Breast epithelium (tissue), 4 donors: ENCODE data around the gene BRCA2. TPM values are rescaled to one million over a fixed set of nuclear protein-coding genes. Genes with fewer than 3 reads are reported as not detected.

Experiments used
- DNase-seq, 2 donors: peaks; one replicate each; pipeline ENCODE4 v3.0.0-alpha.2; 2019; ENCODE audit warnings: low spot score in 2 of 2
- H3K27ac ChIP-seq, 2 donors: fragments of 200-600 bp; sonication (generic) in 1 of 2; one replicate each; pipeline ENCODE4 v1.5.1; 2016 to 2019; ENCODE audit warnings: mild to moderate bottlenecking in 1 of 2
- H3K27me3 ChIP-seq, 2 donors: fragments of 200-600 bp; sonication (generic) in 1 of 2; one replicate each; pipeline versions ENCODE4 v1.5.1 to v1.6.0; 2017 to 2019; ENCODE audit warnings: control low read depth in 1 of 2, mild to moderate bottlenecking in 1 of 2
- H3K36me3 ChIP-seq: fragments of 200-600 bp; one replicate; pipeline ENCODE4 v1.5.1; 2019
- H3K4me1 ChIP-seq, 2 donors: fragments of 200-600 bp; sonication (generic); one replicate each; pipeline ENCODE4 v1.5.1; 2016 to 2019; ENCODE audit warnings: control low read depth in 1 of 2
- H3K4me3 ChIP-seq, 3 donors: fragments of 200-600 bp; sonication (generic); 1 replicate in 2 of 3; 2 replicates in 1 of 3; pipeline ENCODE4 v1.5.1; 2016 to 2019; ENCODE audit warnings: mild to moderate bottlenecking in 3 of 3, moderate library complexity in 2 of 3
- H3K9me3 ChIP-seq, 2 donors: fragments of 200-600 bp; sonication (generic) in 1 of 2; one replicate each; pipeline ENCODE4 v1.5.1; 2016 to 2019; ENCODE audit warnings: control low read depth in 1 of 2
- POLR2A ChIP-seq: fragments of 450-650 bp; IDR thresholded peaks from one replicate; pipeline ENCODE4 v1.6.1; 2016; ENCODE audit warnings: antibody characterized with exemption, mild to moderate bottlenecking, moderate library complexity
- POLR2AphosphoS5 ChIP-seq, 3 donors: sonication (generic); formaldehyde crosslinking; IDR thresholded peaks; one replicate each; pipeline ENCODE4 v1.6.1; 2017; ENCODE audit warnings: antibody characterized with exemption in 3 of 3
- intact Hi-C: fragments of 100-400 bp; cut with DNase I; formaldehyde crosslinking; loops from one replicate; pipeline ENCODE4 v1.15.1; 2023; ENCODE audit warnings: low total_unique reads
- total RNA-seq, 3 donors: library from RNA; depleted of rRNA; stranded (reverse); fragments of >200 nt; gene quantifications; one replicate each; pipeline ENCODE4 v1.1.0, GENCODE V29; 2016
- TF ChIP-seq, protein P1 (sequence below), 3 donors: fragments of 450-650 bp; IDR thresholded peaks; one replicate each; pipeline ENCODE4 v1.5.1; 2016 to 2017; ENCODE audit warnings: antibody characterized with exemption in 3 of 3, mild to moderate bottlenecking in 3 of 3, moderate library complexity in 3 of 3

Gene BRCA2
- total RNA-seq, 3 donors from 2014 or later: 0.98 to 3.5 (median 1.3) TPM

DNA sequence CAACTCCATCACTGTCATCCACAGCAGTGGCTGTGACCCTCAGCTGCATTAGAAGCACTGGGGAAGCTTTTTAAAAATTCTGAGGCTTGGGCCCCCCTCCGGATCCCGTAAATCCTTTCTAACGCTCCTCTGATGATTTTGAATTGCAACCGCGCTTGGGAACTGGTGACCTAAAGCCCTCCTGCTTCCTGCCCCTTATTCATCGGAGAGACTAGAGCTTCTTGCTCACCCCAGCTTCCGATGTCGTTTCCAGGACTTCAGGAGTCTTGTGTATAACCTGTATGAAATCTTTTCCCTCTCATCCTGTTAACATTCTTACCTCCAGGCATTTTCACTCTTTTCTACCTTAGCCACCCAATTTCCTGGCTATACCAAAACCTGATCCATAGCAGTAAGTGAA lies 14.9 kb upstream of the BRCA2 start:
- Histone ChIP-seq H3K36me3 (no peaks in the 10 kb centered on the region), H3K9me3 (no peaks in the 10 kb centered on the region), H3K27ac (no peak overlapping the region), H3K4me3 (no peak overlapping the region), H3K4me1 (no peaks in the 10 kb centered on the region), H3K27me3 (no peaks in the 10 kb centered on the region)
- intact Hi-C loops: no loop called here
- TF ChIP-seq POLR2AphosphoS5 (IDR thresholded peaks at IDR 0.05) (no peak), POLR2A (no peak)
- TF ChIP-seq, protein P1, sequence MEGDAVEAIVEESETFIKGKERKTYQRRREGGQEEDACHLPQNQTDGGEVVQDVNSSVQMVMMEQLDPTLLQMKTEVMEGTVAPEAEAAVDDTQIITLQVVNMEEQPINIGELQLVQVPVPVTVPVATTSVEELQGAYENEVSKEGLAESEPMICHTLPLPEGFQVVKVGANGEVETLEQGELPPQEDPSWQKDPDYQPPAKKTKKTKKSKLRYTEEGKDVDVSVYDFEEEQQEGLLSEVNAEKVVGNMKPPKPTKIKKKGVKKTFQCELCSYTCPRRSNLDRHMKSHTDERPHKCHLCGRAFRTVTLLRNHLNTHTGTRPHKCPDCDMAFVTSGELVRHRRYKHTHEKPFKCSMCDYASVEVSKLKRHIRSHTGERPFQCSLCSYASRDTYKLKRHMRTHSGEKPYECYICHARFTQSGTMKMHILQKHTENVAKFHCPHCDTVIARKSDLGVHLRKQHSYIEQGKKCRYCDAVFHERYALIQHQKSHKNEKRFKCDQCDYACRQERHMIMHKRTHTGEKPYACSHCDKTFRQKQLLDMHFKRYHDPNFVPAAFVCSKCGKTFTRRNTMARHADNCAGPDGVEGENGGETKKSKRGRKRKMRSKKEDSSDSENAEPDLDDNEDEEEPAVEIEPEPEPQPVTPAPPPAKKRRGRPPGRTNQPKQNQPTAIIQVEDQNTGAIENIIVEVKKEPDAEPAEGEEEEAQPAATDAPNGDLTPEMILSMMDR (IDR thresholded peaks at IDR 0.05): no peak
- no peak for DNase-seq

DNA sequence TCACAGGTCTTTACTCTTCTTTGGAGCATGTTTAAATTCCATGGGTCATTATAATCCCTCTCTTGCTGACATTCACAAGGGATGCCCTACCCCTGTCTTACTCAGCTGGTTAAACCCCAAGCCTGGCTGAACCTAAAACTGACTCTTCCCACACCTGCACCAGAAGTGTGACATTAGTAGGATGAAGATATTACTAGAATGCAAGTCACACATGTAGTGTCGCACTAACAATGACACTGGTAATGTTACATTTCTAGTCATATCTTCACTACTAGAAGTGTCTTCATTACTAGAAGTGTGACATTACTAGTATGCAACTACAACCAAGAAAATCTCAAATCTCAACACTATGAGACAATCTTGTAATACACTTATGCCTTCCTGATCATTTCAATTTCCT lies 14.4 kb upstream of the BRCA2 start:
- TF ChIP-seq, protein P1 (IDR thresholded peaks at IDR 0.05): no peak
- Histone ChIP-seq H3K36me3 (no peaks in the 10 kb centered on the region), H3K4me3 (no peak overlapping the region), H3K27ac (no peak overlapping the region), H3K27me3 (no peaks in the 10 kb centered on the region), H3K4me1 (no peaks in the 10 kb centered on the region), H3K9me3 (no peaks in the 10 kb centered on the region)
- no peak for DNase-seq
- intact Hi-C loops: no loop called here

- no peaks in the 10 kb centered on the region for H3K9me3 ChIP-seq
- H3K4me1 ChIP-seq: no peaks in the 10 kb centered on the region
- H3K27me3 ChIP-seq: no peaks in the 10 kb centered on the region
- TF ChIP-seq, protein P1 (IDR thresholded peaks at IDR 0.05): no peak
- TF ChIP-seq POLR2A (no peak), POLR2AphosphoS5 (IDR thresholded peaks at IDR 0.05) (no peak)
- intact Hi-C loops: no loop called here
- H3K27ac ChIP-seq: no peak overlapping the region
- no peak for DNase-seq
- no peak overlapping the region for H3K4me3 ChIP-seq
- no peaks in the 10 kb centered on the region for H3K36me3 ChIP-seq
Observed at GRCh38 chr13:32302461-32302860, 12.8 kb upstream of the BRCA2 start.

GRCh38 chr13:32305646-32306045 lies 9.7 kb upstream of the BRCA2 start:
- intact Hi-C loops: no loop called here
- Histone ChIP-seq H3K4me1 (no peaks in the 10 kb centered on the region), H3K9me3 (no peaks in the 10 kb centered on the region), H3K36me3 (no peaks in the 10 kb centered on the region), H3K4me3 (no peak overlapping the region), H3K27ac (no peak overlapping the region), H3K27me3 (no peaks in the 10 kb centered on the region)
- no peak for DNase-seq
- TF ChIP-seq, protein P1 (IDR thresholded peaks at IDR 0.05): no peak
- TF ChIP-seq POLR2AphosphoS5 (IDR thresholded peaks at IDR 0.05) (no peak), POLR2A (no peak)

DNA sequence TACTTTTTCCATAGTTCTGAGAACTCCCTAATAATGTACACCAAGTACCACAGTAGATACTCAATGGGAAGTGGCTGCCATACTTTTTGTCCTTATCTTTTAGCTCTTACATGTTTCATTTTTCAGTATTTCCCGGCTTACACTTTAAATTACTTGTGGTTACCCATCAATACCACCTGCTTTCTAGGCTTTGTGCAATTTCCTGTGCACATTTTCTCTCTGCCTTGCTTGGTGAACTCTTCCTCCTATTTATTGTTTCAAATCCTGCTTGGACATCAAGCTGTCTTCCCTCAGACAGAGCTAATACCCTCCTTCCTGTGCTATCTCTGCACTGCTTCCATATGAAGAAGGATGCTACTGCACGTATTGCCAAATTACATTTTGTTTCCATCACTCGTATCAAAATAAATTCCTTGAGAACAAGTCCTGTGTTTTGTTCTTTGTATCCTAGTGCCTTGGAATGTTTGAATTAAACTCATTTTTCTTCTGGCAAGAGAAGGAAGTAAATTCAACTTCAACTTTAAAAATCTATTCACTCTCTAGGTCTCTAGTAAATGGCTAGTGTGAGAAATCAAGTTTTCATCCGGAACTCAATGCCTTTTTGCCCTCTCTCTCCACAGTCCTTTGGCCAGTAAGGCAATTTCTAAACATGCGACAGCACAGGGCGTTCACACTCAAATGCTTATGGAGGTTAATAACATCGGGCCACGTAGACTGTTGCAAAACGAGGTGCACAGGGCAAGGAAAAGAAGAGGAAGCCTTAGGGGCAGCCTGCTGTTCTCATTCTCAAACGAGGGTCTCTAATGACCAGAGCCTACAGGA lies 5.8 kb upstream of the BRCA2 start:
- intact Hi-C loops: no loop called here
- no peak for DNase-seq
- Histone ChIP-seq H3K9me3 (no peaks in the 10 kb centered on the region), H3K4me1 (no peaks in the 10 kb centered on the region), H3K36me3 (no peaks in the 10 kb centered on the region), H3K4me3 (peak overlapping the region; percentile 16 to 35 (median 22)), H3K27me3 (no peaks in the 10 kb centered on the region), H3K27ac (no peak overlapping the region)
- TF ChIP-seq POLR2A: no peak
- TF ChIP-seq POLR2AphosphoS5 (IDR thresholded peaks at IDR 0.05): no peak
- TF ChIP-seq, protein P1 (IDR thresholded peaks at IDR 0.05): no peak
